Activated CD4-positive, alpha-beta T cell treated with anti-CD3 and anti-CD28 coated beads for 36 hours (primary cell): ENCODE measurements around the gene RAPGEF4. TPM values are rescaled to one million over a fixed set of nuclear protein-coding genes. Genes with fewer than 3 reads are reported as not detected.

Experiments
- ATAC-seq: fragments of 200-7000 bp; cut with Tn5 transposase; one replicate; pipeline ENCODE4 v1.10.0; 2021; ENCODE audit warnings: mild to moderate bottlenecking, moderate library complexity
- CTCF ChIA-PET: fragments of 350-600 bp; sonication (Branson Sonifier 250); formaldehyde crosslinking; loops from one replicate; lab custom pipeline; 2021; ENCODE audit warnings: antibody characterized with exemption; lab: Charles Lee
- POLR2A ChIA-PET: fragments of 350-600 bp; sonication (Branson Sonifier 250); formaldehyde crosslinking; loops from one replicate; lab custom pipeline; 2021; ENCODE audit warnings: antibody characterized with exemption, inconsistent platforms; lab: Charles Lee
- DNase-seq: peaks from one replicate; pipeline ENCODE4 v3.0.0-alpha.2; 2020
- H3K27ac Mint-ChIP-seq: one replicate; pipeline ENCODE4 v1.8.0; 2021; ENCODE audit warnings: mixed read lengths
- H3K27me3 Mint-ChIP-seq: one replicate; pipeline ENCODE4 v1.8.0; 2021; ENCODE audit warnings: mixed read lengths
- H3K36me3 Mint-ChIP-seq: one replicate; pipeline ENCODE4 v1.8.0; 2021; ENCODE audit warnings: low read depth, mixed read lengths
- H3K4me1 Mint-ChIP-seq: one replicate; pipeline ENCODE4 v1.8.0; 2021; ENCODE audit warnings: mixed read lengths
- H3K4me3 Mint-ChIP-seq: one replicate; pipeline ENCODE4 v1.8.0; 2021; ENCODE audit warnings: mild to moderate bottlenecking, moderate library complexity, mixed read lengths
- H3K9me3 Mint-ChIP-seq: one replicate; pipeline ENCODE4 v1.8.0; 2021; ENCODE audit warnings: low read depth, mixed read lengths
- intact Hi-C, 2 experiments: fragments of 100-400 bp; cut with DNase I in 1 of 2; cut with micrococcal nuclease in 1 of 2; formaldehyde crosslinking; loops; one replicate each; pipeline versions ENCODE4 v1.14.2 to v1.15.1; 2022 to 2024; cut with DNase I, micrococcal nuclease
- total RNA-seq, 2 experiments: library from RNA; stranded (reverse); gene quantifications; one replicate each; pipeline ENCODE4 v1.2.3, GENCODE V29; 2021

RAPGEF4 gene
- total RNA-seq, 2 experiments from 2014 or later = 0.28 to 0.50 TPM

DNA sequence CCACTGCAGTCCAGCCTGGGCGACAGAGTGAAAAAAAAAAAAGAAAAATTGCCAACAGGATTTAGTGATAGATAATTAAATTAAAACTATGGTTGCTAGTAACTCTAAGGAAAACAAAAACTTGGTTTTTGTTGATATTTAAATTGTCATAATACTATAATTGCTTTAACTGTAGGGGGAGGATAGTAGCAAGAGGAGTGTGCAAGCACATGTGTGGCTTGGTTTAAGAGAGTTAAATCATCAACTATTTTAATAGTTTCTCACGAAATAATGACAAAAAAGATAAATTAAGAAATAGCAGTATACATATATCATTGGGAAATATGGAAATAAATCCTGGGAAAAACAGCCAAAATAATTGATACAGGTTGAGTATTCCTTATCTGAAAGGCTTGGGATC is 27.4 kb upstream of the RAPGEF4 start:
- ChIA-PET CTCF (no interaction called here), POLR2A (no interaction called here)
- ATAC-seq = no peak
- DNase-seq = no peak
- Mint-ChIP-seq H3K27ac (no peak overlapping the region), H3K4me3 (no peak overlapping the region), H3K9me3 (no peaks in the 10 kb centered on the region), H3K36me3 (no peaks in the 10 kb centered on the region), H3K27me3 (peaks cover 5% of the 10 kb centered on the region), H3K4me1 (no peaks in the 10 kb centered on the region)
- intact Hi-C loops = no loop called here

DNA sequence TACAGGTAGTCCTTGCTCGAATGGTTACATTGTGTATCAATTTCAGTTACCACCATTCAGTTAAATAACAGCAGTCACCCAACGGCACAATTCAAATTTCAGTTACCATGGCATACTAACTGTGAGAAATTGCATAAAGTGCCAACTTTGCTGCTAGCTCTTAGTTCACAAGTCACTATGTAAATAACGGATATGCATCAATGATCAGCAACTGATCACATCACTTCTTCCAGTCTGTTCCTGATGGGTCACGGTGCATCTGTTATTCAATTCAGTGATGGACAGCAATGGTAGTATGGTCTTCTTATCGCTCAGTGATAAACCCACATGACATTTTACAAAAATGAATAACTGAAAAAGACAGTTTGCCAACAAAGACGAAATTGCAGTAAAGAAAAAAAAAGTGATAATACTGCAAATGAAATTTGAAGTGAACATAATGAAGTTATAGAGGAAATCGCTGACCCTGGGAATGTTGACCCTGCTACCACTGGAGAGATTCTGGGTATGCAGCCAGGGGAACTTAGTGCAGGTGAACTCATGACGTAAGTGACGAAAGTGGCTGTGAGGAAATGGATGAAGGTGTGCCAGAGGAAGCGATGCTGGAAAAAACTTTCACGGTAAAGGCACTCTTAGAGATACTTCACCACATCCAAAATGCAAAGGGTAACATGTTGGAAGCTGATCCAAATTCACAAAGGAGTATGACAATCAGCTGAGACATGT is 25.9 kb upstream of the RAPGEF4 start:
- H3K4me1 Mint-ChIP-seq = no peaks in the 10 kb centered on the region
- ChIA-PET CTCF (interaction anchor here (0.8 to 1.8 kb wide), 11 partner anchors 9 to 582 kb away, joined by 3 to 9 read pairs (median 4); no protein-coding TSS in a partner anchor), POLR2A (interaction anchor here (0.7 kb wide), 1 partner anchor 91 kb away, joined by 4 read pairs; no protein-coding TSS in a partner anchor)
- ATAC-seq (no peak), DNase-seq (no peak)
- intact Hi-C loops = loop anchor here (1.0 to 5.0 kb wide), 7 partner anchors 116 to 537 kb away; no protein-coding TSS in a partner anchor
- no peak overlapping the region for H3K27ac Mint-ChIP-seq
- H3K27me3 Mint-ChIP-seq = peaks cover 5% of the 10 kb centered on the region
- H3K9me3 Mint-ChIP-seq = no peaks in the 10 kb centered on the region
- H3K36me3 Mint-ChIP-seq = no peaks in the 10 kb centered on the region
- H3K4me3 Mint-ChIP-seq = no peak overlapping the region

DNA sequence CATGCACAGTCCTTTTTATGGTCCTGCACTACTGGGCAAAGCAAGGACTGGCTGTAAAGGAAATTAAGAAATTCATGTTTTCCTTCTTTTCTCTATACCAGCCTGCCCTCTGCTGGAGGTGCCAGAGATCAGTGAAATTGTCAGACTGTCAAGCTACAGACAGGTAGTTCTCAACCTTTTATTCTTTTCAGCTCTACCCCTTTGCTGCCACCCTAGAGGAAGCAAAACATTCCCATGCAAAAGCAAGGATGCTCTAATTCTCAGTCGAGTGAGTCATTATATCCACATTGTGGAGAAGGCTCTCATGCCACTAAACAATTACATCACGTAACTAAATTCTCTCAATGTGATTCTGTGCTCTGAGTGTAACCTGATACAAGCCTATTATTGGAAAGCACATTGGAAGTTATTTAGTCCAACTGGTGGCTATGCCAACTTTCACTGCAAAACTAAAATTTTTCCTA is 25.0 kb upstream of the RAPGEF4 start:
- intact Hi-C loops = loop anchor here (1.0 to 5.0 kb wide), 7 partner anchors 117 to 538 kb away; no protein-coding TSS in a partner anchor
- Mint-ChIP-seq H3K4me3 (no peak overlapping the region), H3K36me3 (no peaks in the 10 kb centered on the region), H3K9me3 (no peaks in the 10 kb centered on the region), H3K4me1 (no peaks in the 10 kb centered on the region), H3K27ac (no peak overlapping the region), H3K27me3 (peaks cover 5% of the 10 kb centered on the region)
- POLR2A ChIA-PET = no interaction called here
- peak; percentile 62 for DNase-seq
- CTCF ChIA-PET = interaction anchor here (0.6 to 1.8 kb wide), 11 partner anchors 10 to 604 kb away, joined by 3 to 9 read pairs (median 4); no protein-coding TSS in a partner anchor
- no peak for ATAC-seq

DNA sequence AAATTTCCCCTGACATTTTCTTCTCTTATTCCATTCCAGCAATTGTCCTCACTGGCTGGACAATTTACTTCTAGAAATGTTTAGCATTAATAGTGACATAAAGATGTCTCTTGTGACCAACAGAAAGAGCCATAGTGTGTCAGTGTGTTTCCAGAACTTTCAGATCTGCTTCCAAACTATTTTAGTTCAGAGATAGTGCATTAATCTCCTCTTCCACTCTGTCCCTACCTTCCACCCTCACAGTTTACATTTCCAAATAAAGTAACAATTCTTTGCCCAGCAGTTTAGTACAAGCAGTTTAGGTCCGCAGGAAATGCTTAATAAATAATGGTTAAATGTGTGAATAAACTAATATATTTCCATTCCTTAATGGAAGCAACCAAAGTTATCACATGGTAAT is 24.5 kb upstream of the RAPGEF4 start:
- Mint-ChIP-seq H3K27ac (no peak overlapping the region), H3K4me3 (no peak overlapping the region), H3K4me1 (no peaks in the 10 kb centered on the region), H3K36me3 (no peaks in the 10 kb centered on the region), H3K9me3 (no peaks in the 10 kb centered on the region), H3K27me3 (peaks cover 5% of the 10 kb centered on the region)
- CTCF ChIA-PET = interaction anchor here (0.6 to 1.8 kb wide), 12 partner anchors 10 to 605 kb away, joined by 3 to 9 read pairs (median 4); no protein-coding TSS in a partner anchor
- intact Hi-C loops = loop anchor here (2.0 to 5.0 kb wide), 4 partner anchors 118 to 539 kb away; no protein-coding TSS in a partner anchor
- no peak for ATAC-seq
- no peak for DNase-seq
- POLR2A ChIA-PET = no interaction called here

GRCh38 chr2:172712251-172712650 is 23.4 kb upstream of the RAPGEF4 start:
- H3K27ac Mint-ChIP-seq = no peak overlapping the region
- no peaks in the 10 kb centered on the region for H3K36me3 Mint-ChIP-seq
- ChIA-PET CTCF (interaction anchor here (0.6 to 1.9 kb wide), 5 partner anchors 16 to 1690 kb away, joined by 3 to 6 read pairs (median 3); no protein-coding TSS in a partner anchor), POLR2A (no interaction called here)
- no peak overlapping the region for H3K4me3 Mint-ChIP-seq
- DNase-seq (no peak), ATAC-seq (no peak)
- no peaks in the 10 kb centered on the region for H3K9me3 Mint-ChIP-seq
- peaks cover 2% of the 10 kb centered on the region for H3K27me3 Mint-ChIP-seq
- no peaks in the 10 kb centered on the region for H3K4me1 Mint-ChIP-seq
- intact Hi-C loops = loop anchor here (5.0 kb wide), 2 partner anchors 230 to 540 kb away; no protein-coding TSS in a partner anchor

DNA sequence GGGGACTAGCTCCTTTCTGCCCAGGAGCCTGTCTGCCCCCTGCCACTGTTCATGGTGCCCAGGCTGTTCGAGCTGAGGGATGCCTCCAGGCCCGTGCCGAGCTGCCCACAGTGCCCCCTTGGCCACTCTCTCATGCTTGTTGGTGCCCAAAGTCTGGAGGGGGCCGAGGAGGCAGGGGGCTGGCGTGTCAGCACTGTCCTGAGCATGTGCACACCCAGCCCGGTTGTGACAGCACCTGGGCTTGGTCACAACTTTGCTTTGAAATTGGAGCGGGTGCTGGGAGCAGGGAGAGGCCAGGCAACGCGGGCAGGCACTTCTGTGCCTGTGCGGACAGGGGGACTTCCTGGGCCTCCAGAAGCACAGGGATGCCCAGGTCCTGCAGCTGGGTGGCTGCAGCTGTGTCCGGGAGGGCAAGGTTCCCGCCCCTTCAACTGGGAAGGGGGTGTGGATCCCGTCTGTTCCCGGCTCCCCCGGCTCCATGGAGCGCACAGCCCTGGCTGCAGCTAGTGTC is 22.2 kb upstream of the RAPGEF4 start:
- no peaks in the 10 kb centered on the region for H3K4me1 Mint-ChIP-seq
- ChIA-PET POLR2A (no interaction called here), CTCF (interaction anchor here (0.6 to 1.9 kb wide), 4 partner anchors 15 to 91 kb away, joined by 3 to 6 read pairs (median 4); no protein-coding TSS in a partner anchor)
- no peaks in the 10 kb centered on the region for H3K9me3 Mint-ChIP-seq
- DNase-seq (no peak), ATAC-seq (no peak)
- no peaks in the 10 kb centered on the region for H3K27me3 Mint-ChIP-seq
- no peak overlapping the region for H3K4me3 Mint-ChIP-seq
- H3K27ac Mint-ChIP-seq = no peak overlapping the region
- no peaks in the 10 kb centered on the region for H3K36me3 Mint-ChIP-seq
- intact Hi-C loops = loop anchor here (5.0 kb wide), 2 partner anchors 231 to 541 kb away; no protein-coding TSS in a partner anchor

DNA sequence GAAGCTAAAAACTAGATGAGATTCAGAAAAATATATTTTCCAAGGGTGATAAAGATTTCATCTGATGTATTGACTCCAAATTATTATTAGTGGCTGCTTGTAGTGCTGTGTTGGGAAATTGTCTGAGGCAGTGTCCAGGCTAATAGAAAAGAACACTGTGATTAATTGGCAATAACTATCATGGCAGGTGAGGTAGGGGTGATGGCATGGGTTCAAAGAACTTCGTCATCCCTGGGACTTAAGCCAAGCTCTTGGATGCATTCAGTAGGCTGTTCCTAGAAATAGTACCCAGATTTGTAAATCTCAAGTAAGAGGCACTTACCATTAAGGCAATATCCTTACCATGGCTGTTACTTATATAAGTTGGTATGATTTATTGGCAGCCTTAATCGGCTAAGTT is 13.2 kb upstream of the RAPGEF4 start:
- ChIA-PET POLR2A (no interaction called here), CTCF (interaction anchor here (0.6 to 0.9 kb wide), 2 partner anchors 18 to 253 kb away, joined by 3 read pairs; no protein-coding TSS in a partner anchor)
- intact Hi-C loops = no loop called here
- H3K4me1 Mint-ChIP-seq = no peaks in the 10 kb centered on the region
- DNase-seq (no peak), ATAC-seq (no peak)
- H3K9me3 Mint-ChIP-seq = peaks cover 14% of the 10 kb centered on the region
- H3K4me3 Mint-ChIP-seq = no peak overlapping the region
- H3K27ac Mint-ChIP-seq = no peak overlapping the region
- H3K36me3 Mint-ChIP-seq = peaks cover 4% of the 10 kb centered on the region
- peaks cover 5% of the 10 kb centered on the region for H3K27me3 Mint-ChIP-seq

DNA sequence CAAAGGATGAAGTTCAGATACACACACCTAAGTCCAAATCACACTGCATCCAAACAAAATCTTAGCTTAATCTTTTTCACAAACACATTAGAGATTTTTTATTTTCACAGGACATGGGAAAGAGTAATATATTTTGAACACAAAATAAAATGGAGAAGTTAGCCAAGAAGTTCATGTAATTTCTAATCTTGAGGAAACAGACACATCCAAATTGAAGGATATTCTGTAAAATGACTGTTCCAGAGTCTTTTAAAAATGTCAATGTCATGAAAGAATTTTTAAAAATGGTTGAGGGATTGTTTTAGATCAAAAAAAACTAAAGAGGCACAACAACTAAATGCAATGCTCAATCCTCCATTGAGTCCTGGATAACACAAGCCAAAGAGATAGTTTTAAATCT is 12.4 kb upstream of the RAPGEF4 start:
- no peak for ATAC-seq
- Mint-ChIP-seq H3K36me3 (peaks cover 4% of the 10 kb centered on the region), H3K27me3 (peaks cover 5% of the 10 kb centered on the region), H3K4me1 (no peaks in the 10 kb centered on the region), H3K9me3 (peaks cover 14% of the 10 kb centered on the region), H3K4me3 (no peak overlapping the region), H3K27ac (no peak overlapping the region)
- POLR2A ChIA-PET = no interaction called here
- intact Hi-C loops = no loop called here
- DNase-seq = no peak
- CTCF ChIA-PET = interaction anchor here (0.6 kb wide), 1 partner anchor 254 kb away, joined by 3 read pairs; no protein-coding TSS in a partner anchor

DNA sequence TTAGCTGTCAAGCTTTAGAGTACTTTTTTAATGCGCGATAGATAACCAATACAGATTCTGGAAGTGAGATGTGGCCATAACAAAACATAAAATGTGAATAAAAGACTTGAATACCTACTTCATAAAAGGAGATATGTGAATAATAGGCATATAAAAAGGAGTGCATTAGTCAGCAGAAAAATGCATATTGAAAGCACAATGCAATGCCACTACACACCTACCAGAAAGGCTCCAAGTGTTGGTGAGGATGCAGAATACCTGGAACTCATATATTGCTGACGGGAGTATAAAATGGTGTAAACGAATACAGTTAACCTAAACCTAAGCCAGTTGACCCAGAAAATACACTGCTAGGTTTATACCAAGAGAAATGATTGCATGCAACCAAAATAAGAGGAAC is 10.9 kb upstream of the RAPGEF4 start:
- no peak overlapping the region for H3K27ac Mint-ChIP-seq
- DNase-seq (no peak), ATAC-seq (no peak)
- CTCF ChIA-PET = interaction anchor here (0.6 to 1.5 kb wide), 2 partner anchors 15 to 471 kb away, joined by 3 read pairs; no protein-coding TSS in a partner anchor
- no peaks in the 10 kb centered on the region for H3K4me1 Mint-ChIP-seq
- peaks cover 5% of the 10 kb centered on the region for H3K27me3 Mint-ChIP-seq
- peaks cover 6% of the 10 kb centered on the region for H3K9me3 Mint-ChIP-seq
- POLR2A ChIA-PET = no interaction called here
- no peaks in the 10 kb centered on the region for H3K36me3 Mint-ChIP-seq
- intact Hi-C loops = no loop called here
- no peak overlapping the region for H3K4me3 Mint-ChIP-seq

- H3K27me3 Mint-ChIP-seq = peaks cover 9% of the 10 kb centered on the region
- no peaks in the 10 kb centered on the region for H3K4me1 Mint-ChIP-seq
- ChIA-PET CTCF (no interaction called here), POLR2A (no interaction called here)
- H3K36me3 Mint-ChIP-seq = no peaks in the 10 kb centered on the region
- no peak for DNase-seq
- H3K9me3 Mint-ChIP-seq = peaks cover 6% of the 10 kb centered on the region
- no peak overlapping the region for H3K27ac Mint-ChIP-seq
- no peak overlapping the region for H3K4me3 Mint-ChIP-seq
- no peak for ATAC-seq
- intact Hi-C loops = no loop called here
Observed at GRCh38 chr2:172725284-172725683, 10.4 kb upstream of the RAPGEF4 start.

DNA sequence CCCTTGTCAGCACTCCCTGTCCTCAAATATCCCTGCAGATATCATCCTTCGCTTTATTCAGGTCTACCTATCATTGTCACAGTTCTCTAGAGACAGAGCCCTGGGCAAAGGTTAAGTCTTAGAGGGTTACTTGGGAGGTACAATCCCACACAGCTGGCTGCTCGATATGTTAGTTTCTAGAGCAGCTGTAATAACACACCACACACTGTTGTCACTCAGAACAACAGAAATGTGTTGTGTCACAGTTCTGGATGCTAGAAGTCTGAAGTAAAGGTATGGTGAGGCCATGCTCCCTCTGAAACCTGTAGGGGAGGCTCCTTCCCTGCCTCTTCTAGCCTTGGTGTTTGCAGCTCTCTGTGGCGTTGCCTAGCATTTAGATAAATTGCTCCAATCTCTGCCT is 9.9 kb upstream of the RAPGEF4 start:
- no peak overlapping the region for H3K27ac Mint-ChIP-seq
- no peaks in the 10 kb centered on the region for H3K4me1 Mint-ChIP-seq
- ChIA-PET CTCF (no interaction called here), POLR2A (no interaction called here)
- H3K27me3 Mint-ChIP-seq = peaks cover 10% of the 10 kb centered on the region
- no peak overlapping the region for H3K4me3 Mint-ChIP-seq
- H3K36me3 Mint-ChIP-seq = no peaks in the 10 kb centered on the region
- intact Hi-C loops = no loop called here
- H3K9me3 Mint-ChIP-seq = peaks cover 2% of the 10 kb centered on the region
- ATAC-seq (no peak), DNase-seq (no peak)
